K562 (cell line): ENCODE data around the gene OSCP1. TPM values are rescaled to one million over a fixed set of nuclear protein-coding genes. Genes with fewer than 3 reads are reported as not detected.

Experiments
- ASH1L ChIP-seq: fragments of 450-650 bp; IDR thresholded peaks from 2 replicates; pipeline ENCODE4 v1.6.1; 2018; ENCODE audit warnings: borderline replicate concordance, mild to moderate bottlenecking, low read depth; ENCODE audit not compliant: partially characterized antibody
- CBFA2T2 ChIP-seq: fragments of 450-650 bp; conservative IDR thresholded peaks from 2 replicates; pipeline ENCODE4 v1.6.1; 2017; ENCODE audit warnings: mild to moderate bottlenecking
- CBFA2T3 ChIP-seq: fragments of 450-650 bp; IDR thresholded peaks from 2 replicates; pipeline ENCODE4 v1.6.1; 2017
- FOXA3 ChIP-seq, 2 experiments: fragments of 450-650 bp in 1 of 2; sonication (generic) in 1 of 2; formaldehyde crosslinking; IDR thresholded peaks in 1 of 2; conservative IDR thresholded peaks in 1 of 2; 2 replicates each; pipeline versions ENCODE4 v1.4.0 to v1.8.0; 2020 to 2022; ENCODE audit warnings: mild to moderate bottlenecking in 2 of 2, missing genetic modification reagents in 1 of 2
- FOXK1 ChIP-seq: sonication (generic); formaldehyde crosslinking; IDR thresholded peaks from 2 replicates; pipeline ENCODE4 v1.8.0; 2022; ENCODE audit warnings: missing genetic modification reagents, mild to moderate bottlenecking, borderline replicate concordance
- GATAD2B ChIP-seq: fragments of 450-650 bp; IDR thresholded peaks from 2 replicates; pipeline ENCODE4 v1.6.1; 2017; ENCODE audit warnings: mild to moderate bottlenecking, borderline replicate concordance
- HNRNPH1 ChIP-seq: fragments of 200-400 bp; formaldehyde crosslinking; optimal IDR thresholded peaks from 2 replicates; pipeline ENCODE3; 2017; ENCODE audit warnings: low read depth, mild to moderate bottlenecking, low read length, moderate library complexity
- MAFF ChIP-seq: IDR thresholded peaks from 2 replicates; pipeline ENCODE4 v1.6.1; 2012; ENCODE audit warnings: low read length, improper control_type of control experiment
- NELFE ChIP-seq: IDR thresholded peaks from 2 replicates; pipeline ENCODE4 v1.6.1; 2011; ENCODE audit warnings: mild to moderate bottlenecking; ENCODE audit not compliant: insufficient read depth, insufficient read length
- PHB ChIP-seq: fragments of 250-450 bp; sonication (Bioruptor Pico); IDR thresholded peaks from 2 replicates; pipeline ENCODE4 v1.5.0; 2021
- RFX5 ChIP-seq: IDR thresholded peaks from 2 replicates; pipeline ENCODE4 v1.6.1; 2011; ENCODE audit warnings: low read depth, mild to moderate bottlenecking, improper control_type of control experiment, low read length
- ZNF232 ChIP-seq: sonication (generic); formaldehyde crosslinking; IDR thresholded peaks from 2 replicates; pipeline ENCODE4 v1.8.0; 2022; ENCODE audit warnings: mild to moderate bottlenecking, missing genetic modification reagents
- ZNF445 ChIP-seq: fragments of 250-450 bp; sonication (Bioruptor Pico); IDR thresholded peaks from 2 replicates; pipeline ENCODE4 v1.4.0; 2020; ENCODE audit warnings: low read depth, mild to moderate bottlenecking, moderate library complexity
- ZNF551 ChIP-seq: fragments of 250-450 bp; sonication (Bioruptor Pico); IDR thresholded peaks from 2 replicates; pipeline ENCODE4 v1.5.0; 2021; ENCODE audit warnings: mild to moderate bottlenecking, moderate library complexity
- ZNF778 ChIP-seq: fragments of 450-650 bp; formaldehyde crosslinking; IDR thresholded peaks from 2 replicates; pipeline ENCODE4 v1.4.0; 2020; ENCODE audit warnings: mild to moderate bottlenecking, moderate library complexity
- polyA plus RNA-seq, 8 experiments: library from polyadenylated mRNA; depleted of rRNA in 4 of 8; stranded (reverse) in 5 of 8; unstranded in 3 of 8; fragments of >200 nt; fragmentation: Nextera tagmentation in 2 of 8; fragmentation: Illumina TruSeq in 1 of 8; extraction: Ambion mirVana in 2 of 8; extraction: Trizol in 1 of 8; gene quantifications; 2 replicates each; pipeline versions ENCODE4 v1.2.1 to v1.2.3, GENCODE V29; 2011 to 2014; ENCODE audit warnings: inconsistent platforms in 1 of 8, missing spikeins in 1 of 8
- total RNA-seq, 7 experiments: library from RNA; depleted of rRNA in 6 of 7; stranded (reverse); fragments of >200 nt in 6 of 7; fragmentation: Illumina TruSeq in 2 of 7; extraction: Trizol in 2 of 7; gene quantifications; 2 replicates each; pipeline versions ENCODE4 v1.2.1 to v1.2.3, GENCODE V29; 2011 to 2021; ENCODE audit warnings: low replicate concordance in 1 of 7
- TF ChIP-seq, protein P1 (sequence below): sonication (generic); formaldehyde crosslinking; IDR thresholded peaks from 2 replicates; pipeline ENCODE4 v1.8.1; 2023; ENCODE audit warnings: mild to moderate bottlenecking, missing genetic modification reagents
- TF ChIP-seq, protein P2 (sequence below): fragments of 250-450 bp; sonication (Bioruptor Pico); IDR thresholded peaks from 2 replicates; pipeline ENCODE4 v1.5.1; 2021; ENCODE audit warnings: mild to moderate bottlenecking
- TF ChIP-seq, protein P3 (sequence below): fragments of 450-650 bp; IDR thresholded peaks from 2 replicates; pipeline ENCODE4 v1.6.1; 2016; ENCODE audit warnings: antibody characterized with exemption
- TF ChIP-seq, protein P4 (sequence below): sonication (generic); formaldehyde crosslinking; IDR thresholded peaks from 2 replicates; pipeline ENCODE4 v1.8.1; 2023; ENCODE audit warnings: mild to moderate bottlenecking, missing genetic modification reagents, moderate library complexity
- TF ChIP-seq, protein P5 (sequence below): fragments of 450-650 bp; IDR thresholded peaks from 2 replicates; pipeline ENCODE4 v1.6.1; 2016; ENCODE audit warnings: missing biosample characterization, missing genetic modification characterization

Gene OSCP1
- total and polyA plus RNA-seq, 9 of the 15 experiments (the other 6 are each of a cell fraction or from before 2014, with no cell fraction given), result 0.15 to 0.40 (median 0.33) TPM; not detected in 5

DNA sequence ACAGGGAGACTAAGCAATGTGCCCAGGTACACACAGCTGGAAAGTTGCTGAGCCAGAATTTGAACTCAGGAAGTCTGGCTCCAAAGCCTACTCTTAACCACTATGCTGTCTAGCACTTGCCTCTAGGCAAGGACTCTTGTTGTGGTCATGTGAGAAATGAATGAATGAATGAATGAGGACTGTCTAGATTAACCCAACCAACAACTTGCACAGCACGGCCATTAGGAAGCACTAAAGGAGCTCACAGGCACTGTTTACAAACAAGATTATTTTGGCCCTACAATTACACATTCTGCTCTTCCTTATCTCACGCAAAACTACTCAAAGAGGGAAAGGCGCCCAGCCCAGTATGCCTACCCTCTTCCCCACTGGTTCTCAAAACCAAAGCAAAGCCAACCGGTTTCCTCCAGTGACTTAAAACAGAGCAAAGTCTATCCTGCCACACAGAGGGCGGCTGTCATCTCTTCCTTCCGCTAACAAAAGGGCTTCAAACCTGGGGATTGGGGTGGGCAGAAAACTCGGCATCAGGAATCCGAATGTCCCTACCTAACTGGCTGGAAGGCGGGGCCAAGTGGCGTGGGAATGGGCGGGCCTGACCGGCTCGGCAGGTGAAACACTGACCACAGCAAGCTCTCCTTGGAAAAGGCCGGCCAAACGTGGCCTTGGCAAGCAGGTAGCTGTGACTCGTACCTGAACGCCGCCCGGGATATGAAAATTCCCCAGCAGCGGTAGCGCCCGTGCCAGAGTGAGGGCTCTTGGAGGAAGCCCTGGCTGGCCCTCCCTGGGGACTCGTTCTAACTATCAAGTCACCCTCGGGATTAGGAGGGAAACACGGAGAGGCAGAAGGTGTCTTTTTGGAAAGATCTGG is 65.5 kb downstream of the OSCP1 start (continued):
- TF ChIP-seq, protein P1, sequence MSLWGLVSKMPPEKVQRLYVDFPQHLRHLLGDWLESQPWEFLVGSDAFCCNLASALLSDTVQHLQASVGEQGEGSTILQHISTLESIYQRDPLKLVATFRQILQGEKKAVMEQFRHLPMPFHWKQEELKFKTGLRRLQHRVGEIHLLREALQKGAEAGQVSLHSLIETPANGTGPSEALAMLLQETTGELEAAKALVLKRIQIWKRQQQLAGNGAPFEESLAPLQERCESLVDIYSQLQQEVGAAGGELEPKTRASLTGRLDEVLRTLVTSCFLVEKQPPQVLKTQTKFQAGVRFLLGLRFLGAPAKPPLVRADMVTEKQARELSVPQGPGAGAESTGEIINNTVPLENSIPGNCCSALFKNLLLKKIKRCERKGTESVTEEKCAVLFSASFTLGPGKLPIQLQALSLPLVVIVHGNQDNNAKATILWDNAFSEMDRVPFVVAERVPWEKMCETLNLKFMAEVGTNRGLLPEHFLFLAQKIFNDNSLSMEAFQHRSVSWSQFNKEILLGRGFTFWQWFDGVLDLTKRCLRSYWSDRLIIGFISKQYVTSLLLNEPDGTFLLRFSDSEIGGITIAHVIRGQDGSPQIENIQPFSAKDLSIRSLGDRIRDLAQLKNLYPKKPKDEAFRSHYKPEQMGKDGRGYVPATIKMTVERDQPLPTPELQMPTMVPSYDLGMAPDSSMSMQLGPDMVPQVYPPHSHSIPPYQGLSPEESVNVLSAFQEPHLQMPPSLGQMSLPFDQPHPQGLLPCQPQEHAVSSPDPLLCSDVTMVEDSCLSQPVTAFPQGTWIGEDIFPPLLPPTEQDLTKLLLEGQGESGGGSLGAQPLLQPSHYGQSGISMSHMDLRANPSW (CRISPR knock-in tag), result 0 out of 2 replicates have a peak, but pooled peaks have one; percentile 33
- TF ChIP-seq FOXA3 (CRISPR knock-in tag; conservative IDR thresholded peaks at IDR 0.05 in 1 of 2, IDR thresholded peaks at IDR 0.05 in 1 of 2) (peak in 1 of 2 experiments; percentile 79; a peak in 2 of 4 replicates), FOXK1 (CRISPR knock-in tag) (0 out of 2 replicates have a peak, but pooled peaks have one; percentile 13), NELFE (no peak), ZNF778 (no peak), CBFA2T3 (no peak), GATAD2B (no peak), PHB (no peak), CBFA2T2 (no peak), ZNF551 (no peak), RFX5 (no peak), ZNF232 (CRISPR knock-in tag) (no peak), ASH1L (peak; percentile 9), HNRNPH1 (no peak), MAFF (no peak), ZNF445 (CRISPR knock-in tag) (no peak)
- TF ChIP-seq, protein P2, sequence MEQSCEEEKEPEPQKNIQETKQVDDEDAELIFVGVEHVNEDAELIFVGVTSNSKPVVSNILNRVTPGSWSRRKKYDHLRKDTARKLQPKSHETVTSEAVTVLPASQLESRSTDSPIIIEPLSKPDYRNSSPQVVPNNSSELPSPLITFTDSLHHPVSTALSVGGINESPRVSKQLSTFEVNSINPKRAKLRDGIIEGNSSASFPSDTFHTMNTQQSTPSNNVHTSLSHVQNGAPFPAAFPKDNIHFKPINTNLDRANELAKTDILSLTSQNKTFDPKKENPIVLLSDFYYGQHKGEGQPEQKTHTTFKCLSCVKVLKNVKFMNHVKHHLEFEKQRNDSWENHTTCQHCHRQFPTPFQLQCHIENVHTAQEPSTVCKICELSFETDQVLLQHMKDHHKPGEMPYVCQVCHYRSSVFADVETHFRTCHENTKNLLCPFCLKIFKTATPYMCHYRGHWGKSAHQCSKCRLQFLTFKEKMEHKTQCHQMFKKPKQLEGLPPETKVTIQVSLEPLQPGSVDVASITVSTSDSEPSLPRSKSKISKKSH (CRISPR knock-in tag), result no peak
- TF ChIP-seq, protein P3, sequence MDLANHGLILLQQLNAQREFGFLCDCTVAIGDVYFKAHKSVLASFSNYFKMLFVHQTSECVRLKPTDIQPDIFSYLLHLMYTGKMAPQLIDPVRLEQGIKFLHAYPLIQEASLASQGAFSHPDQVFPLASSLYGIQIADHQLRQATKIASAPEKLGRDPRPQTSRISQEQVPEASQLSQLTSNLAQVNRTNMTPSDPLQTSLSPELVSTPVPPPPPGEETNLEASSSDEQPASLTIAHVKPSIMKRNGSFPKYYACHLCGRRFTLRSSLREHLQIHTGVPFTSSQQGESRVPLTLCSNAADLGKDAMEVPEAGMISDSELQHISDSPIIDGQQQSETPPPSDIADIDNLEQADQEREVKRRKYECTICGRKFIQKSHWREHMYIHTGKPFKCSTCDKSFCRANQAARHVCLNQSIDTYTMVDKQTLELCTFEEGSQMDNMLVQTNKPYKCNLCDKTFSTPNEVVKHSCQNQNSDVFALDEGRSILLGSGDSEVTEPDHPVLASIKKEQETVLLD, result no peak
- TF ChIP-seq, protein P4, sequence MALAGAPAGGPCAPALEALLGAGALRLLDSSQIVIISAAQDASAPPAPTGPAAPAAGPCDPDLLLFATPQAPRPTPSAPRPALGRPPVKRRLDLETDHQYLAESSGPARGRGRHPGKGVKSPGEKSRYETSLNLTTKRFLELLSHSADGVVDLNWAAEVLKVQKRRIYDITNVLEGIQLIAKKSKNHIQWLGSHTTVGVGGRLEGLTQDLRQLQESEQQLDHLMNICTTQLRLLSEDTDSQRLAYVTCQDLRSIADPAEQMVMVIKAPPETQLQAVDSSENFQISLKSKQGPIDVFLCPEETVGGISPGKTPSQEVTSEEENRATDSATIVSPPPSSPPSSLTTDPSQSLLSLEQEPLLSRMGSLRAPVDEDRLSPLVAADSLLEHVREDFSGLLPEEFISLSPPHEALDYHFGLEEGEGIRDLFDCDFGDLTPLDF (CRISPR knock-in tag), result no peak
- TF ChIP-seq, protein P5, sequence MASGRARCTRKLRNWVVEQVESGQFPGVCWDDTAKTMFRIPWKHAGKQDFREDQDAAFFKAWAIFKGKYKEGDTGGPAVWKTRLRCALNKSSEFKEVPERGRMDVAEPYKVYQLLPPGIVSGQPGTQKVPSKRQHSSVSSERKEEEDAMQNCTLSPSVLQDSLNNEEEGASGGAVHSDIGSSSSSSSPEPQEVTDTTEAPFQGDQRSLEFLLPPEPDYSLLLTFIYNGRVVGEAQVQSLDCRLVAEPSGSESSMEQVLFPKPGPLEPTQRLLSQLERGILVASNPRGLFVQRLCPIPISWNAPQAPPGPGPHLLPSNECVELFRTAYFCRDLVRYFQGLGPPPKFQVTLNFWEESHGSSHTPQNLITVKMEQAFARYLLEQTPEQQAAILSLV (tag), result no peak
